ENCODE results near the gene SIN3B. TPM values are rescaled to one million over a fixed set of nuclear protein-coding genes. Genes with fewer than 3 reads are reported as not detected.
"Not testable (repeated sequence)": the region's sequence is repeated elsewhere in the genome, so short reads cannot be mapped to it uniquely, and the experiment has no call there.

SIN3B gene
- total and polyA plus RNA-seq, 2 donors (not counting 1 experiment from before 2014, with no cell fraction given) = 118 to 138 TPM

DNA sequence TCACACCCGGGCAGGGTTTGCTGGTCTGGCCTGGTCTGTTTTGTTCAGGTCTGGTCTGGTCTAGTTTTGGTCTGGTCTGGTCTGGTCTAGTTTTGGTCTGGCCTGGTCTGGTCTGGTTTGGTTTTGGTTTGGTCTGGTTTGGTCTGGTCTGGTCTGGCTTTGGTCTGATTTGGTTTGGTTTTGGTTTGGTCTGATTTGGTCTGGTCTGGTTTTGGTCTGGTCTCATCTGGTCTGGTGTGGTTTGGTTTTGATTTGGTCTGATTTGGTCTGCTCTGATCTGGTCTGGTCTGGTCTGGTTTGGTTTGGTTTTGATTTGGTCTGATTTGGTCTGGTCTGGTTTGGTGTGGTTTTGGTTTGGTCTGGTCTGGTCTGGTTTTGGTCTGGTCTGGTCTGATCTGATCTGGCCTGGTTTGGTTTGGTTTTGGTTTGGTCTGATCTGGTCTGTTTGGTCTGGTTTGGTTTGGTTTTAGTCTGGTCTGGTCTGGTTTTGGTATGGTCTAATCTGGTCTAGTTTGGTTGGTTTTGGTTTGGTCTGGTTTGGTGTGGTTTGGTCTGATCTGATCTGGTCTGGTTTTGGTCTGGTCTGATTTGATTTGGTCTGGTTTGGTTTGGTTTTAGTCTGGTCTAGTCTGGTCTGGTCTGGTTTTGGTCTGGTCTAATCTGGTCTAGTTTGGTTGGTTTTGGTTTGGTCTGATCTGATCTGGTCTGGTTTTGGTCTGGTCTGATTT is 45.2 kb downstream of the SIN3B start:
- POLR2A ChIA-PET = no interaction called here

DNA sequence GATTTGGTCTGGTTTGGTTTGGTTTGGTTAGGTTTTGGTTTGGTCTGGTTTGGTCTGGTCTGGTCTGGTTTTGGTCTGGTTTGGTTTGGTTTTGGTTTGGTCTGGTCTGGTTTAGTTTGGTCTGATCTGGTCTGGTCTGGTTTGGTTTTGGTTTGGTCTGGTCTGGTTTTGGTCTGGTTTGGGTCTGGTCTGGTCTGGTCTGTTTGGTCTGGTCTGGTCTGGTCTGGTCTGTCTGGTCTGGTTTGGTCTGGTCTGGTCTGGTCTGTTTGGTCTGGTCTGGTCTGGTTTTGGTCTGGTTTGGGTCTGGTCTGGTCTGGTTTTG is 45.7 kb downstream of the SIN3B start:
- Histone ChIP-seq H3K9me3 (ENCODE audit: control extremely low read depth in 1 of 3, control insufficient read depth in 2 of 3, insufficient read depth in 1 of 3, low read length in 2 of 3) (peaks cover 0 to 24% (median 0%) of the 10 kb centered on the region in 3 donors), H3K27ac (ENCODE audit: low read length in 2 of 2) (peak overlapping the region in 1 of 2 donors; percentile 66), H4K20me1 (ENCODE audit: control insufficient read depth, insufficient read depth, low read length, poor library complexity, severe bottlenecking) (peaks cover 16% of the 10 kb centered on the region), H3K36me3 (replicated peaks in 1 of 2; ENCODE audit: control extremely low read depth in 1 of 2, control insufficient read depth in 1 of 2, extremely low read depth in 1 of 2, insufficient read depth in 2 of 2, low read length in 1 of 2) (peaks cover 0 to 64% of the 10 kb centered on the region in 2 experiments), H3K79me2 (ENCODE audit: control insufficient read depth, insufficient read depth, low read length) (peaks cover 53% of the 10 kb centered on the region)
- H3K27me3 ChIP-seq (replicated peaks in 1 of 4; ENCODE audit: control extremely low read depth in 1 of 4, control insufficient read depth in 3 of 4, insufficient read depth in 4 of 4, low read length in 3 of 4); H3K27me3 Mint-ChIP-seq; H3K4me2 ChIP-seq (replicated peaks; ENCODE audit: low read depth, low read length, poor library complexity, severe bottlenecking); H3K9me3 Mint-ChIP-seq (ENCODE audit: insufficient read depth); intact Hi-C loops (cut with micrococcal nuclease); H2AFZ ChIP-seq (ENCODE audit: insufficient read depth, low read depth, low read length, poor library complexity, severe bottlenecking); H3K4me1 ChIP-seq (ENCODE audit: control insufficient read depth in 2 of 2, insufficient read depth in 2 of 2, low read length in 2 of 2); H3K4me3 Mint-ChIP-seq; ATAC-seq (ENCODE audit: low read depth); DNase-seq; H3K4me3 ChIP-seq (ENCODE audit: control extremely low read depth in 1 of 5, extremely low read depth in 1 of 5, insufficient read depth in 1 of 5, low read depth in 2 of 5, low read length in 4 of 5); CTCF ChIA-PET; POLR2A ChIA-PET; H3K9ac ChIP-seq (ENCODE audit: low read length): not testable (repeated sequence)
- peaks cover 20% of the 10 kb centered on the region for H3K4me1 Mint-ChIP-seq
- H3K27ac Mint-ChIP-seq = peak overlapping the region; percentile 74

More for the DNA sequence above, 45.2 kb downstream of the SIN3B start:
- no peaks in the 10 kb centered on the region for H3K27me3 Mint-ChIP-seq
- TF ChIP-seq, protein P1, sequence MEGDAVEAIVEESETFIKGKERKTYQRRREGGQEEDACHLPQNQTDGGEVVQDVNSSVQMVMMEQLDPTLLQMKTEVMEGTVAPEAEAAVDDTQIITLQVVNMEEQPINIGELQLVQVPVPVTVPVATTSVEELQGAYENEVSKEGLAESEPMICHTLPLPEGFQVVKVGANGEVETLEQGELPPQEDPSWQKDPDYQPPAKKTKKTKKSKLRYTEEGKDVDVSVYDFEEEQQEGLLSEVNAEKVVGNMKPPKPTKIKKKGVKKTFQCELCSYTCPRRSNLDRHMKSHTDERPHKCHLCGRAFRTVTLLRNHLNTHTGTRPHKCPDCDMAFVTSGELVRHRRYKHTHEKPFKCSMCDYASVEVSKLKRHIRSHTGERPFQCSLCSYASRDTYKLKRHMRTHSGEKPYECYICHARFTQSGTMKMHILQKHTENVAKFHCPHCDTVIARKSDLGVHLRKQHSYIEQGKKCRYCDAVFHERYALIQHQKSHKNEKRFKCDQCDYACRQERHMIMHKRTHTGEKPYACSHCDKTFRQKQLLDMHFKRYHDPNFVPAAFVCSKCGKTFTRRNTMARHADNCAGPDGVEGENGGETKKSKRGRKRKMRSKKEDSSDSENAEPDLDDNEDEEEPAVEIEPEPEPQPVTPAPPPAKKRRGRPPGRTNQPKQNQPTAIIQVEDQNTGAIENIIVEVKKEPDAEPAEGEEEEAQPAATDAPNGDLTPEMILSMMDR (IDR thresholded peaks at IDR 0.05) = no peak
- no peak for TF ChIP-seq EZH2 (IDR thresholded peaks at IDR 0.05; ENCODE audit: borderline replicate concordance, insufficient read depth, low read depth, low read length, poor library complexity, severe bottlenecking)
- no peak overlapping the region for H3K4me2 ChIP-seq (replicated peaks; ENCODE audit: low read depth, low read length, poor library complexity, severe bottlenecking)
- ATAC-seq (ENCODE audit: low read depth) = no peak
- 100% methylated on average over 1 of the region's 1 CpG for WGBS (ENCODE audit: insufficient coverage)
- peaks cover 0 to 19% (median 0%) of the 10 kb centered on the region in 3 donors for H3K9me3 ChIP-seq (ENCODE audit: control extremely low read depth in 1 of 3, control insufficient read depth in 2 of 3, insufficient read depth in 1 of 3, low read length in 2 of 3)
- intact Hi-C loops (cut with micrococcal nuclease) = no loop called here
- no peaks in the 10 kb centered on the region for H3K9me3 Mint-ChIP-seq (ENCODE audit: insufficient read depth)
- no peak overlapping the region for H3K9ac ChIP-seq (ENCODE audit: low read length)
- H3K4me1 Mint-ChIP-seq = peaks cover 20% of the 10 kb centered on the region
- no peak overlapping the region for H3K4me3 Mint-ChIP-seq
- H3K27ac Mint-ChIP-seq = peak overlapping the region; percentile 74
- H3K27ac ChIP-seq (ENCODE audit: low read length in 2 of 2) = peak overlapping the region; percentile 16 to 66
- H3K4me1 ChIP-seq (ENCODE audit: control insufficient read depth in 2 of 2, insufficient read depth in 2 of 2, low read length in 2 of 2) = no peaks in the 10 kb centered on the region
- no peak overlapping the region for H2AFZ ChIP-seq (ENCODE audit: insufficient read depth, low read depth, low read length, poor library complexity, severe bottlenecking)
- H3K79me2 ChIP-seq (ENCODE audit: control insufficient read depth, insufficient read depth, low read length) = peaks cover 54% of the 10 kb centered on the region
- H3K4me3 ChIP-seq (ENCODE audit: control extremely low read depth in 1 of 5, extremely low read depth in 1 of 5, insufficient read depth in 1 of 5, low read depth in 2 of 5, low read length in 4 of 5) = no peak overlapping the region
- no peaks in the 10 kb centered on the region for H3K27me3 ChIP-seq (replicated peaks in 1 of 4; ENCODE audit: control extremely low read depth in 1 of 4, control insufficient read depth in 3 of 4, insufficient read depth in 4 of 4, low read length in 3 of 4)
- CTCF ChIA-PET = no interaction called here
- peaks cover 0 to 66% of the 10 kb centered on the region in 2 experiments for H3K36me3 ChIP-seq (replicated peaks in 1 of 2; ENCODE audit: control extremely low read depth in 1 of 2, control insufficient read depth in 1 of 2, extremely low read depth in 1 of 2, insufficient read depth in 2 of 2, low read length in 1 of 2)
- no peak for DNase-seq
- peaks cover 16% of the 10 kb centered on the region for H4K20me1 ChIP-seq (ENCODE audit: control insufficient read depth, insufficient read depth, low read length, poor library complexity, severe bottlenecking)

All from B cell (primary cell).